IMR-90 (cell line): ENCODE results near the gene FER1L5. TPM values are rescaled to one million over a fixed set of nuclear protein-coding genes. Genes with fewer than 3 reads are reported as not detected.
A peak's percentile ranks its signal among the peaks of the same experiment; 100 is the strongest.

Experiments
- ATAC-seq: fragments of 200-7000 bp; cut with Tn5 transposase; 2 replicates; pipeline ENCODE4 v1.9.1; 2020; ENCODE audit warnings: low read depth, mild to moderate bottlenecking, moderate library complexity
- BruUV-seq: library from RNA; stranded (reverse); fragments of 400-500 nt; replicated peaks from 2 replicates; lab custom pipeline; 2021; lab: Mats Ljungman, UMichigan
- CTCF ChIA-PET: fragments of 300-600 bp; formaldehyde crosslinking; extraction: SDS; loops from one replicate; lab custom pipeline; 2021; ENCODE audit warnings: antibody characterized with exemption; lab: Yijun Ruan, JAX
- POLR2A ChIA-PET: fragments of 300-600 bp; sonication (Branson Sonifier 250); formaldehyde crosslinking; loops from one replicate; lab custom pipeline; 2022; ENCODE audit warnings: antibody characterized with exemption; ENCODE audit not compliant: unreplicated experiment; lab: Charles Lee
- DNase-seq: peaks from one replicate; pipeline ENCODE4 v3.0.0; 2013
- H2AFZ ChIP-seq: replicated peaks from 2 replicates; pipeline ENCODE3; 2013; ENCODE audit warnings: low read length, mild to moderate bottlenecking; ENCODE audit not compliant: poor library complexity
- H2AK5ac ChIP-seq: 2 replicates; pipeline ENCODE4 v1.6.1; 2013; ENCODE audit warnings: low read depth, low read length, inconsistent platforms
- H2AK9ac ChIP-seq: replicated peaks from 2 replicates; pipeline ENCODE3; 2013; ENCODE audit warnings: mild to moderate bottlenecking, low read depth, low read length, moderate library complexity; ENCODE audit not compliant: poor library complexity
- H2BK120ac ChIP-seq: 2 replicates; pipeline ENCODE4 v1.6.1; 2013; ENCODE audit warnings: low read depth, low read length, inconsistent platforms
- H2BK15ac ChIP-seq: 3 replicates; pipeline ENCODE4 v1.6.1; 2013; ENCODE audit warnings: low read depth, low read length, inconsistent platforms
- H2BK20ac ChIP-seq: 2 replicates; pipeline ENCODE4 v1.6.1; 2013; ENCODE audit warnings: low read depth, mild to moderate bottlenecking, inconsistent platforms, low read length, moderate library complexity
- H2BK5ac ChIP-seq: 2 replicates; pipeline ENCODE4 v1.6.1; 2013; ENCODE audit warnings: mild to moderate bottlenecking, low read depth, low read length, inconsistent platforms; ENCODE audit not compliant: poor library complexity, severe bottlenecking
- H3K14ac ChIP-seq: replicated peaks from 2 replicates; pipeline ENCODE4 v1.6.1; 2013; ENCODE audit warnings: low read depth, low read length, inconsistent platforms
- H3K18ac ChIP-seq: 2 replicates; pipeline ENCODE4 v1.6.1; 2013; ENCODE audit warnings: low read depth, low read length, control low read depth
- H3K23ac ChIP-seq: 2 replicates; pipeline ENCODE4 v1.6.1; 2013; ENCODE audit warnings: low read depth, low read length, inconsistent platforms
- H3K27ac ChIP-seq: 2 replicates; pipeline ENCODE4 v1.5.1; 2013; ENCODE audit warnings: mild to moderate bottlenecking, control low read depth, low read length; ENCODE audit not compliant: insufficient read depth
- H3K27me3 ChIP-seq: 2 replicates; pipeline ENCODE4 v1.6.1; 2013; ENCODE audit warnings: low read length; ENCODE audit not compliant: control insufficient read depth, insufficient read depth
- H3K36me3 ChIP-seq: 2 replicates; pipeline ENCODE4 v1.6.1; 2013; ENCODE audit warnings: low read length, mixed read lengths; ENCODE audit not compliant: control insufficient read depth, insufficient read depth
- H3K4ac ChIP-seq: 2 replicates; pipeline ENCODE4 v1.6.1; 2013; ENCODE audit warnings: low read depth, low read length, inconsistent platforms
- H3K4me1 ChIP-seq: 2 replicates; pipeline ENCODE4 v1.6.1; 2013; ENCODE audit warnings: low read length, mixed read lengths; ENCODE audit not compliant: control insufficient read depth, insufficient read depth
- H3K4me2 ChIP-seq: 2 replicates; pipeline ENCODE4 v1.6.1; 2013; ENCODE audit warnings: low read depth, mild to moderate bottlenecking, control low read depth, low read length, moderate library complexity
- H3K4me3 ChIP-seq: 2 replicates; pipeline ENCODE4 v1.5.1; 2013; ENCODE audit warnings: low read depth, mild to moderate bottlenecking, control low read depth, low read length, moderate library complexity; ENCODE audit not compliant: insufficient read depth
- H3K56ac ChIP-seq: 2 replicates; pipeline ENCODE4 v1.6.1; 2013; ENCODE audit warnings: low read length, inconsistent platforms; ENCODE audit not compliant: insufficient read depth; ENCODE audit errors: extremely low read depth
- H3K79me1 ChIP-seq, 2 experiments: 2 replicates each; pipeline ENCODE4 v1.6.1; 2013; ENCODE audit warnings: low read length in 2 of 2, inconsistent platforms in 1 of 2, low read depth in 1 of 2
- H3K9ac ChIP-seq: 2 replicates; pipeline ENCODE4 v1.6.1; 2013; ENCODE audit warnings: low read depth, low read length, control low read depth
- H3K9me1 ChIP-seq: 2 replicates; pipeline ENCODE4 v1.6.1; 2013; ENCODE audit warnings: low read length, inconsistent platforms; ENCODE audit not compliant: insufficient read depth
- H3K9me3 ChIP-seq: 2 replicates; pipeline ENCODE4 v1.6.1; 2013; ENCODE audit warnings: low read length; ENCODE audit not compliant: control insufficient read depth, insufficient read depth
- H4K20me1 ChIP-seq: 2 replicates; pipeline ENCODE4 v1.6.1; 2013; ENCODE audit warnings: low read length, inconsistent platforms; ENCODE audit not compliant: insufficient read depth
- H4K5ac ChIP-seq: 2 replicates; pipeline ENCODE4 v1.6.1; 2013; ENCODE audit warnings: mild to moderate bottlenecking, low read depth, low read length, control low read depth
- H4K8ac ChIP-seq, 2 experiments: 2 replicates each; pipeline ENCODE4 v1.6.1; 2013; ENCODE audit warnings: low read depth in 2 of 2, low read length in 2 of 2, control low read depth in 1 of 2, inconsistent platforms in 1 of 2
- H4K91ac ChIP-seq: 2 replicates; pipeline ENCODE4 v1.6.1; 2013; ENCODE audit warnings: low read depth, low read length, inconsistent platforms; ENCODE audit not compliant: insufficient read depth
- BHLHE40 ChIP-seq: fragments of 150-350 bp; IDR thresholded peaks from 2 replicates; pipeline ENCODE4 v1.6.1; 2016; ENCODE audit warnings: mild to moderate bottlenecking, low read depth, low read length
- CEBPB ChIP-seq: IDR thresholded peaks from 2 replicates; pipeline ENCODE4 v1.6.1; 2012; ENCODE audit warnings: low read depth, low read length, improper control_type of control experiment
- CTCF ChIP-seq: conservative IDR thresholded peaks from 2 replicates; pipeline ENCODE4 v1.5.1; 2012; ENCODE audit warnings: mild to moderate bottlenecking, low read depth, low read length, improper control_type of control experiment
- ELK1 ChIP-seq: fragments of 150-350 bp; IDR thresholded peaks from 2 replicates; pipeline ENCODE4 v1.6.1; 2016; ENCODE audit warnings: low read depth, mild to moderate bottlenecking, low read length, moderate library complexity, borderline replicate concordance
- FOS ChIP-seq: fragments of 150-350 bp; IDR thresholded peaks from 2 replicates; pipeline ENCODE4 v1.6.1; 2016; ENCODE audit warnings: low read depth, low read length
- MAFK ChIP-seq: IDR thresholded peaks from 2 replicates; pipeline ENCODE4 v1.6.1; 2012; ENCODE audit warnings: low read depth, low read length, improper control_type of control experiment
- MXI1 ChIP-seq: IDR thresholded peaks from 2 replicates; pipeline ENCODE4 v1.6.1; 2012; ENCODE audit warnings: low read depth, mild to moderate bottlenecking, low read length, moderate library complexity, borderline replicate concordance
- RAD21 ChIP-seq: IDR thresholded peaks from 2 replicates; pipeline ENCODE4 v1.6.1; 2012; ENCODE audit warnings: low read length, improper control_type of control experiment
- RCOR1 ChIP-seq: IDR thresholded peaks from 2 replicates; pipeline ENCODE4 v1.6.1; 2012; ENCODE audit warnings: mild to moderate bottlenecking, low read length, improper control_type of control experiment; ENCODE audit not compliant: insufficient replicate concordance
- RFX5 ChIP-seq: IDR thresholded peaks from 2 replicates; pipeline ENCODE4 v1.8.0; 2012; ENCODE audit warnings: low read depth, mild to moderate bottlenecking, low read length, moderate library complexity
- USF2 ChIP-seq: fragments of 150-350 bp; IDR thresholded peaks from 2 replicates; pipeline ENCODE4 v1.6.1; 2017; ENCODE audit warnings: mild to moderate bottlenecking, antibody characterized with exemption, low read length, low read depth
- WGBS, 2 experiments: methylation state at CpG; one replicate each; pipeline versions ENCODE4 v1.1.5 to v1.1.7; 2013; ENCODE audit warnings: missing lambda C conversion rate in 2 of 2; ENCODE audit not compliant: insufficient read length in 1 of 2; ENCODE audit errors: extremely low coverage in 2 of 2; 5-methylcytosine and 5-hydroxymethylcytosine counted together
- dilution Hi-C: fragments of 300-500 bp; cut with HindIII; formaldehyde crosslinking; loops from one replicate; pipeline ENCODE4 v1.14.3; 2018; ENCODE audit warnings: low sequenced_read_pairs; ENCODE audit not compliant: unreplicated experiment
- in situ Hi-C: fragments of 300-500 bp; cut with MboI; formaldehyde crosslinking; loops from 3 replicates; pipeline ENCODE4 v1.14.3; 2019; ENCODE audit warnings: low sequenced_read_pairs, inconsistent platforms, mixed read lengths
- intact Hi-C: fragments of 100-400 bp; cut with micrococcal nuclease; formaldehyde crosslinking; loops from 2 replicates; pipeline ENCODE4 v1.10.0; 2022
- polyA plus RNA-seq, 3 experiments: library from polyadenylated mRNA; depleted of rRNA; stranded (reverse); fragments of >200 nt; gene quantifications; 2 replicates each; pipeline ENCODE4 v1.2.3, GENCODE V29; 2012; ENCODE audit warnings: low replicate concordance in 1 of 3
- total RNA-seq: library from RNA; depleted of rRNA; stranded (reverse); fragments of >200 nt; gene quantifications from 2 replicates; pipeline ENCODE4 v1.2.3, GENCODE V29; 2012

Gene FER1L5
- total and polyA plus RNA-seq, 2 of the 4 experiments (the other 2 are of a cell fraction), result 0.15 to 0.36 TPM

- dilution Hi-C loops, result no loop called here
- Histone ChIP-seq H2BK120ac (no peak overlapping the region), H2BK20ac (no peak overlapping the region), H3K4me3 (no peak overlapping the region), H3K4me2 (no peak overlapping the region), H3K36me3 (no peaks in the 10 kb centered on the region), H4K20me1 (no peaks in the 10 kb centered on the region; the same call in 1 of the 2 replicates), H3K9me1 (no peaks in the 10 kb centered on the region), H2AK9ac (no peak overlapping the region), H3K23ac (no peak overlapping the region), H2BK5ac (no peak overlapping the region), H2AFZ (no peak overlapping the region), H3K9ac (no peak overlapping the region), H3K14ac (no peak overlapping the region), H3K4ac (no peak overlapping the region), H3K9me3 (no peaks in the 10 kb centered on the region), H3K27ac (no peak overlapping the region), H4K91ac (no peak overlapping the region), H3K4me1 (peaks cover 2% of the 10 kb centered on the region; the same call in 1 of the 2 replicates), H2BK15ac (no peak overlapping the region), H3K79me1 (no peaks in the 10 kb centered on the region), H4K5ac (no peak overlapping the region), H3K18ac (no peak overlapping the region), H3K56ac (no peak overlapping the region), H3K27me3 (no peaks in the 10 kb centered on the region), H4K8ac (no peak overlapping the region), H2AK5ac (peak overlapping the region; percentile 33)
- WGBS, 2 experiments, result 95% methylated on average over 4 of the region's 7 CpGs; no CpG with 5 or more reads in 1 of the 2 experiments
- POLR2A ChIA-PET, result no interaction called here
- intact Hi-C loops, result no loop called here
- TF ChIP-seq BHLHE40 (no peak), RCOR1 (no peak), RFX5 (no peak), ELK1 (no peak), CEBPB (no peak), FOS (no peak), RAD21 (no peak), USF2 (no peak), MXI1 (no peak), CTCF (no peak), MAFK (no peak)
- no peak for ATAC-seq
- in situ Hi-C loops, result no loop called here
- no TSS peak for BruUV-seq
- CTCF ChIA-PET, result no interaction called here
- DNase-seq, result no peak
These were observed 5.9 kb downstream of the FER1L5 start for GRCh38 chr2:96648306-96648930.
